Activated CD4-positive, alpha-beta memory T cell treated with anti-CD3 and anti-CD28 coated beads for 36 hours (primary cell): ENCODE data around the gene PRDX2. TPM values are rescaled to one million over a fixed set of nuclear protein-coding genes. Genes with fewer than 3 reads are reported as not detected.
A peak's percentile ranks its signal among the peaks of the same experiment; 100 is the strongest.

Source experiments
- CTCF ChIA-PET: fragments of 350-600 bp; sonication (Branson Sonifier 250); formaldehyde crosslinking; loops from one replicate; lab custom pipeline; 2021; ENCODE audit warnings: antibody characterized with exemption, inconsistent platforms; lab: Charles Lee
- POLR2A ChIA-PET: fragments of 350-600 bp; sonication (Branson Sonifier 250); formaldehyde crosslinking; loops from one replicate; lab custom pipeline; 2021; ENCODE audit warnings: antibody characterized with exemption; lab: Charles Lee
- DNase-seq: peaks from one replicate; pipeline ENCODE4 v3.0.0-alpha.2; 2020
- H3K27ac Mint-ChIP-seq: one replicate; pipeline ENCODE4 v1.8.0; 2021; ENCODE audit warnings: mixed read lengths
- H3K27me3 Mint-ChIP-seq: one replicate; pipeline ENCODE4 v1.8.0; 2021; ENCODE audit warnings: mixed read lengths
- H3K36me3 Mint-ChIP-seq: one replicate; pipeline ENCODE4 v1.8.0; 2021; ENCODE audit warnings: mixed read lengths
- H3K4me1 Mint-ChIP-seq: one replicate; pipeline ENCODE4 v1.8.0; 2021; ENCODE audit warnings: low read depth, mixed read lengths
- H3K4me3 Mint-ChIP-seq: one replicate; pipeline ENCODE4 v1.8.0; 2021; ENCODE audit warnings: mild to moderate bottlenecking, mixed read lengths
- H3K9me3 Mint-ChIP-seq: one replicate; pipeline ENCODE4 v1.8.0; 2021; ENCODE audit warnings: mixed read lengths
- intact Hi-C: fragments of 100-400 bp; cut with micrococcal nuclease; formaldehyde crosslinking; loops from one replicate; pipeline ENCODE4 v1.15.1; 2023
- total RNA-seq, 2 experiments: library from RNA; stranded (reverse); gene quantifications; one replicate each; pipeline ENCODE4 v1.2.3, GENCODE V29; 2021

The PRDX2 gene
- total RNA-seq, 2 experiments from 2014 or later: 253 to 258 TPM

DNA sequence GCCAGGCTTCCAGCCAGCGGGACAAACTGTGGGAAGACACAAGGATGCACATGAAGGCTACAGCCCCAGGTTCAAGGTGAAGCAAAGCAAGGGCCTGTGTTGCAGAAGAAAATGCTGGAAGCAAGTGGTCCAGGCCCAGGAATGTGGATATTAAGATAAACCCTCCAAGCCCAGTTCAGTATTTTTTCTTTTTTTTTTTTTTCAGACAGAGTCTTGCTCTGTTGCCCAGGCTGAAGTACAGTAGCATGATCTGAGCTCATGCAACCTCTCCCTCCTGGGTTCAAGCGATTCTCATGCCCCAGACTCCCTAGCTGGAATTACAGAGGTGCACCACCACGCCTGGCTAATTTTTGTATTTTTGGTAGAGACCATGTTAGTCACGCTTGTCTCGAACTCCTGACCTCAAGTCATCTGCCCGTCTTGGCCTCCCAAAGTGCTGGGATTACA lies 4.4 kb downstream of the PRDX2 start:
- intact Hi-C loops: no loop called here

DNA sequence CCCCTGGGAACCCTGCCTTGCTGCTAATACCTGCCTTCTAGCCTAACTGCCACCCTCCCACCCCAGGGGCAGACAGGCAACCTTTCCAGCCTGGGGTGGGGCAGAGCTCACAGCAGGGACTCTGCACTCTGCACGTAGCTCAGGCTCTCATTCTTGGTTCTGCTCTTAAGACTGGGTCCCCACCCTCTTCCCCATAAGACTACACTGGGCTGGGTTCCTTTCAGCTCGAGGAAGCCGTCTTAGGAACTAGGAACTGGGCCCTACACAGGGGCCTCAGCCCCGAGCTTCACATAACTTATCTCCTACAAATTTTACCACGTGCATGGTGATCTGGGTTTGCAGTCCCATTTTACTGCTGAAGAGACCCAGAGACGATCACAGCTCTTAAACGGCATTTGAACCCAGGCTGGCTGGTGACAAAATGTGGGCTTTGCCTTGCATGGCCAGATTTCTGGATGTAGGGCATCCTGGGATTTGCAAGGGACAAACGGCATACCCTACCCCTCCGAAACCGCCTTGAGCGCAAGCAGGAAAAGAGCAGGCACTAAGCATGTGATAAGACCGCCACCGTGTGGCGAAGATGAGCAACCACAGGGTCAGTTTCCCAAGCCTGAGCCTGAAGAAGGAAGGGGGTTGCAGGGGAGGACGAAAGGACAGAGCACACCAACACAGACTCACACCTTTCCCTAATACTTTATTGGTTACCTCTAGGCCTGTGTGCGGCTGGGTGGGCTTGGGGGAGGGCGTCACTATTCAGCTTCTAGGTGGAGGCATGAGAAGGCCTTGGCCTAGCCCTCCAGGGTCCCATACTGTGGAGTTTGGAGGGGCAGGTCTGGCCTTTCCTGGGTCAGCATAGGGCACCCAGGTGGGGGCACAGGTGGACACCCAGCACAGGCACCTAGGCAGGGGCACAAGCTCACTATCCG lies 5.2 kb downstream of the PRDX2 start:
- H3K27me3 Mint-ChIP-seq: no peaks in the 10 kb centered on the region
- H3K27ac Mint-ChIP-seq: peak overlapping the region; percentile 83
- H3K36me3 Mint-ChIP-seq: peaks cover 36% of the 10 kb centered on the region

More for the DNA sequence above, 4.4 kb downstream of the PRDX2 start:
- H3K27me3 Mint-ChIP-seq: no peaks in the 10 kb centered on the region
- H3K27ac Mint-ChIP-seq: peak overlapping the region; percentile 83
- H3K4me3 Mint-ChIP-seq: no peak overlapping the region
- peaks cover 36% of the 10 kb centered on the region for H3K4me1 Mint-ChIP-seq
- ChIA-PET POLR2A (interaction anchor here (1.1 kb wide), 1 partner anchor 9 kb away, joined by 3 read pairs; the partner anchor contains the start of gene RNASEH2A), CTCF (interaction anchor here (1.2 to 18.0 kb wide), 12 partner anchors 9 to 135 kb away, joined by 3 to 636 read pairs (median 8); partner anchors contain the start of genes GET3, HOOK2, RNASEH2A and RTBDN)
- no peaks in the 10 kb centered on the region for H3K9me3 Mint-ChIP-seq
- peaks cover 30% of the 10 kb centered on the region for H3K36me3 Mint-ChIP-seq
- no peak for DNase-seq

DNA sequence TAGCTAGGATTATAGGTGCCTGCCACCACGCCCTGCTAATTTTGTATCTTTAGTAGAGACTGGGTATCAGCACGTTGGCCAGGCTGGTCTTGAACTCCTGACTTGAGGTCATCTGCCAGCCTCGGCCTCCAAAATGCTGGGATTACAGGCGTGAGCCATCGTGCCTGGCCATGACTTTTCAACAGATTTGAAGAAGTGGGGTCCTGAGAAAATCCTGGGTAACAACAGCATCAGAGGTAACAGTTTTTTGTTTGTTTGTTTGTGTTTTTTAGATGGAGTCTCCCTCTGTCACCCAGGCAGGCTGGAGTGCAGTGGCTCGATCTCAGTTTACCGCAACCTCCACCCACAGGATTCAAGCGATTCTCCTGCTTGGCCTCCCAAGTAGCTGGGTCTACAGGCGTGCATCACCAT lies 6.6 kb downstream of the PRDX2 start:
- DNase-seq: no peak
- CTCF ChIA-PET: interaction anchor here (1.3 to 18.0 kb wide), 10 partner anchors 11 to 123 kb away, joined by 4 to 636 read pairs (median 10); partner anchors contain the start of genes DHPS, HOOK2, RNASEH2A and TRIR
- Mint-ChIP-seq H3K4me3 (peak overlapping the region; percentile 81), H3K27me3 (no peaks in the 10 kb centered on the region), H3K27ac (peak overlapping the region; percentile 92), H3K4me1 (peaks cover 24% of the 10 kb centered on the region), H3K9me3 (no peaks in the 10 kb centered on the region), H3K36me3 (peaks cover 36% of the 10 kb centered on the region)
- intact Hi-C loops: loop anchor here (5.0 kb wide), 5 partner anchors 73 to 1052 kb away; partner anchors contain the start of genes IER2, STX10, TNPO2 and ZNF490
- POLR2A ChIA-PET: interaction anchor here (0.7 to 5.5 kb wide), 4 partner anchors 12 to 130 kb away, joined by 3 to 89 read pairs (median 20); no protein-coding TSS in a partner anchor

More for the DNA sequence above, 5.2 kb downstream of the PRDX2 start:
- peak; percentile 84 for DNase-seq
- H3K4me3 Mint-ChIP-seq: peak overlapping the region; percentile 62
- ChIA-PET CTCF (interaction anchor here (0.6 to 18.0 kb wide), 31 partner anchors 9 to 464 kb away, joined by 3 to 636 read pairs (median 4); partner anchors contain the start of genes DHPS, GCDH, GET3 and HOOK2), POLR2A (interaction anchor here (0.8 to 2.9 kb wide), 9 partner anchors 10 to 39 kb away, joined by 3 to 19 read pairs (median 5); partner anchors contain the start of gene RNASEH2A)
- intact Hi-C loops: loop anchor here (1.0 kb wide), 3 partner anchors 19 to 36 kb away; no protein-coding TSS in a partner anchor
- H3K9me3 Mint-ChIP-seq: no peaks in the 10 kb centered on the region
- peaks cover 35% of the 10 kb centered on the region for H3K4me1 Mint-ChIP-seq

DNA sequence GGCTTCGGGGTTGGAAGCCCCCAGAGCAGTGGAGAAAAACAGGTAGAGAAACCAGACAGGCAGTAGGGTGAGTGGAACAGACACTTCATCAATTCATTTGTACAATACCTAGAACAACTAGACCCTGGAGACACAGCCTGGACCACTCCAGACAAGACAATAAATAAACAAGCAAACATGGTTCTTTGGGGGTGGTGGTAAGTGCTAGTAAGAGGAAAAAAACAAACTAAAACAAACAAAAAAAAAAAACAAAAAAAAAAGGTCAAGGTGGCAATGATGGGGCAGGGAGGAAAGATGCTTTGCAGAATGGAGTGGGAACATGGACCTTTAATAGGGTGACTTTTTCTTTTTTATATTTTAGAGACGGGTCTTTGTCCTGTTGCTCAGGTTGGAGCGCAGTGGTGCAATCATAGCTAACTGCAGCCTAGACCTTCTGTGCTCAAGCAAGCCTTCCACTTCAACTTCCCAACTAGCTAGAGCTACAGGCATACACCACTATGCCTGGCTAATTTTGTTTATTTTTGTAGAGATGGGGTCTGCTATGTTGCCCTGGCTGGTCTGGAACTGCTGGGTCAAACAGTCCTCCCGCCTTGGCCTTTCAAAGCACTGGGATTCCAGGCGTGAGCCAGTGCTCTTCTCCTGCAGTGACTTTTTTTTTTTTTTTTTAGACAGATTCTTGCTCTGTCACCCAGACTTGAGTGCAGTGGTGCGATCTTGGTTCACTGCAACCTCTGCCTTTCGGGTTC lies 7.2 kb downstream of the PRDX2 start:
- H3K4me3 Mint-ChIP-seq: peak overlapping the region; percentile 81
- intact Hi-C loops: loop anchor here (5.0 kb wide), 5 partner anchors 72 to 1053 kb away; partner anchors contain the start of genes IER2, STX10, TNPO2 and ZNF490
- H3K4me1 Mint-ChIP-seq: peaks cover 24% of the 10 kb centered on the region
- no peaks in the 10 kb centered on the region for H3K9me3 Mint-ChIP-seq
- H3K27ac Mint-ChIP-seq: peak overlapping the region; percentile 92
- CTCF ChIA-PET: interaction anchor here (0.9 to 18.0 kb wide), 6 partner anchors 12 to 55 kb away, joined by 3 to 636 read pairs (median 30); partner anchors contain the start of genes HOOK2 and RNASEH2A
- peaks cover 30% of the 10 kb centered on the region for H3K36me3 Mint-ChIP-seq
- POLR2A ChIA-PET: interaction anchor here (0.7 to 5.5 kb wide), 4 partner anchors 11 to 130 kb away, joined by 3 to 89 read pairs (median 20); no protein-coding TSS in a partner anchor
- no peaks in the 10 kb centered on the region for H3K27me3 Mint-ChIP-seq
- DNase-seq: peak; percentile 21

DNA sequence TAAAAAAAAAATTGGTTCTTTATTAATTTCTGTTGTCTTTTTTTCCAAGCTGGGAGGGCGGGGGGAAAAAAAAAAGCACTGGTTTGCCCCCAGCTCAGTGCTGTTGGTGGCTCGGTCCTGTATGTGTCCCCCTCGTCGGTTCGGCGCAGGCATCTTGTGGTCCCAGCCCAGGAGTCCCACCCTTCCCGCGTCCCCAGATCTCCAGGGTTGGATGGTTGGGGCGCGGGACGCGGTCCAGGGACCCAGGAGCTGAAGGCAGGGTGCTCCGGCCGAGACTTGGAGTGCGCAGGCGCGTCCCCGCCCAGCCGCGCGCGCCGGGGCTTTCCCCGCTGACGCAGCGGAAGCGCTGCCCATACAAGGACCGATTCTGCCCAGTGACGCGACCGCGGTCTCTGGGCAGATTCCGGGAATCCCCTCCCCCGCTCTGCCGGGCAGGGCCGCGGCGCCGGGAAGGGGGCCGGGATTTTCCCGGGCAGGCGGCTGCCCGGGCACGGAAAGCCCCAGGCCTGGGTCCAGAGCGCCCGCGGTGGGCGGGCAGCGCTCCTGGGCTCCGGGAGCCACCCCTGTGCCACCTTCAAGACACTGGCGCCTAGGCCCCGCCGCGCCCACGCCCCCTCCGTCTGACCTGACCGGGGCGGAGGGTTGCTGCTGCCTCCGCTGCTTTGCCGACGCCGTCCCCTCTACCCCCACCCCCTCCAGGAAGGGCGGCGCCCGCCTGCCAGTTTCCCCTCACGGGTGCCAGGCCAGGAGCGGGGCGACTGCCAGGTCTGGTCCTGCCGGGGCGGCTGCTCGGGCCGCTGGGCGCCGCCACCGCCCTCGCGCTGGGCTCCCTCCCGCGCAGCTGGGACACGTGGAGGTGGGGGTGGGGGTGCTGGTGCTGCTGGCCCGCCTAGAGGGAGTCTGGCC lies 8.1 kb downstream of the PRDX2 start:
- Mint-ChIP-seq H3K9me3 (no peaks in the 10 kb centered on the region), H3K27ac (peak overlapping the region; percentile 99), H3K27me3 (no peaks in the 10 kb centered on the region), H3K36me3 (peaks cover 32% of the 10 kb centered on the region), H3K4me1 (peaks cover 24% of the 10 kb centered on the region), H3K4me3 (peak overlapping the region; percentile 94)
- intact Hi-C loops: loop anchor here (5.0 kb wide), 5 partner anchors 71 to 1054 kb away; partner anchors contain the start of genes IER2, STX10, TNPO2 and ZNF490
- CTCF ChIA-PET: interaction anchor here (0.6 to 18.0 kb wide), 6 partner anchors 11 to 60 kb away, joined by 3 to 636 read pairs (median 4); partner anchors contain the start of genes GET3, HOOK2 and TRIR
- POLR2A ChIA-PET: interaction anchor here (0.7 to 5.5 kb wide), 11 partner anchors 8 to 361 kb away, joined by 3 to 89 read pairs (median 17); partner anchors contain the start of genes PRDX2, RNASEH2A, THSD8 and TNPO2
- DNase-seq: peak; percentile 95

DNA sequence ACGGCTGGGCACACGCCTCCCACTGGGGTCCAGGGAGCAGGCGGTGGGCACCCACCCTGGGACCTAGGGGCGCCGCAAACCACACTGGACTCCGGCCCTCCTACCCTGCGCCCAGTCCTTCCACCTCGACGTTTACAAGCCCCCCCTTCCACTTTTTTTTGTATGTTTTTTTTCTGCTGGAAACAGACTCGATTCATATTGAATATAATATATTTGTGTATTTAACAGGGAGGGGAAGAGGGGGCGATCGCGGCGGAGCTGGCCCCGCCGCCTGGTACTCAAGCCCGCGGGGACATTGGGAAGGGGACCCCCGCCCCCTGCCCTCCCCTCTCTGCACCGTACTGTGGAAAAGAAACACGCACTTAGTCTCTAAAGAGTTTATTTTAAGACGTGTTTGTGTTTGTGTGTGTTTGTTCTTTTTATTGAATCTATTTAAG lies 8.7 kb downstream of the PRDX2 start:
- Mint-ChIP-seq H3K27ac (peak overlapping the region; percentile 99), H3K9me3 (no peaks in the 10 kb centered on the region), H3K27me3 (no peaks in the 10 kb centered on the region), H3K36me3 (peaks cover 32% of the 10 kb centered on the region), H3K4me1 (peaks cover 30% of the 10 kb centered on the region), H3K4me3 (peak overlapping the region; percentile 94)
- POLR2A ChIA-PET: interaction anchor here (0.7 to 5.5 kb wide), 11 partner anchors 9 to 362 kb away, joined by 3 to 89 read pairs (median 10); partner anchors contain the start of genes PRDX2, RNASEH2A, THSD8 and TNPO2
- CTCF ChIA-PET: interaction anchor here (1.0 to 18.0 kb wide), 6 partner anchors 8 to 59 kb away, joined by 3 to 636 read pairs (median 6); partner anchors contain the start of genes GET3 and HOOK2
- intact Hi-C loops: loop anchor here (5.0 kb wide), 5 partner anchors 71 to 1054 kb away; partner anchors contain the start of genes IER2, STX10, TNPO2 and ZNF490
- DNase-seq: no peak

DNA sequence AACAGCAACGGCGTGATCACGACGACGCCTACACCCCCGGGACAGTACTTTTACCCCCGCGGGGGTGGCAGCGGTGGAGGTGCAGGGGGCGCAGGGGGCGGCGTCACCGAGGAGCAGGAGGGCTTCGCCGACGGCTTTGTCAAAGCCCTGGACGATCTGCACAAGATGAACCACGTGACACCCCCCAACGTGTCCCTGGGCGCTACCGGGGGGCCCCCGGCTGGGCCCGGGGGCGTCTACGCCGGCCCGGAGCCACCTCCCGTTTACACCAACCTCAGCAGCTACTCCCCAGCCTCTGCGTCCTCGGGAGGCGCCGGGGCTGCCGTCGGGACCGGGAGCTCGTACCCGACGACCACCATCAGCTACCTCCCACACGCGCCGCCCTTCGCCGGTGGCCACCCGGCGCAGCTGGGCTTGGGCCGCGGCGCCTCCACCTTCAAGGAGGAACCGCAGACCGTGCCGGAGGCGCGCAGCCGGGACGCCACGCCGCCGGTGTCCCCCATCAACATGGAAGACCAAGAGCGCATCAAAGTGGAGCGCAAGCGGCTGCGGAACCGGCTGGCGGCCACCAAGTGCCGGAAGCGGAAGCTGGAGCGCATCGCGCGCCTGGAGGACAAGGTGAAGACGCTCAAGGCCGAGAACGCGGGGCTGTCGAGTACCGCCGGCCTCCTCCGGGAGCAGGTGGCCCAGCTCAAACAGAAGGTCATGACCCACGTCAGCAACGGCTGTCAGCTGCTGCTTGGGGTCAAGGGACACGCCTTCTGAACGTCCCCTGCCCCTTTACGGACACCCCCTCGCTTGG lies 9.3 kb downstream of the PRDX2 start:
- H3K4me3 Mint-ChIP-seq: peak overlapping the region; percentile 94
- H3K9me3 Mint-ChIP-seq: no peaks in the 10 kb centered on the region
- CTCF ChIA-PET: interaction anchor here (0.7 to 18.0 kb wide), 9 partner anchors 9 to 173 kb away, joined by 3 to 636 read pairs (median 6); partner anchors contain the start of genes GET3, HOOK2 and TNPO2
- H3K4me1 Mint-ChIP-seq: peaks cover 30% of the 10 kb centered on the region
- peaks cover 32% of the 10 kb centered on the region for H3K36me3 Mint-ChIP-seq
- intact Hi-C loops: loop anchor here (5.0 kb wide), 5 partner anchors 70 to 1055 kb away; partner anchors contain the start of genes IER2, STX10, TNPO2 and ZNF490
- DNase-seq: peak; percentile 85
- POLR2A ChIA-PET: interaction anchor here (0.6 to 5.5 kb wide), 19 partner anchors 9 to 1292 kb away, joined by 3 to 89 read pairs (median 5); partner anchors contain the start of genes RAD23A, RNASEH2A, THSD8 and TNPO2
- peak overlapping the region; percentile 99 for H3K27ac Mint-ChIP-seq
- no peaks in the 10 kb centered on the region for H3K27me3 Mint-ChIP-seq

DNA sequence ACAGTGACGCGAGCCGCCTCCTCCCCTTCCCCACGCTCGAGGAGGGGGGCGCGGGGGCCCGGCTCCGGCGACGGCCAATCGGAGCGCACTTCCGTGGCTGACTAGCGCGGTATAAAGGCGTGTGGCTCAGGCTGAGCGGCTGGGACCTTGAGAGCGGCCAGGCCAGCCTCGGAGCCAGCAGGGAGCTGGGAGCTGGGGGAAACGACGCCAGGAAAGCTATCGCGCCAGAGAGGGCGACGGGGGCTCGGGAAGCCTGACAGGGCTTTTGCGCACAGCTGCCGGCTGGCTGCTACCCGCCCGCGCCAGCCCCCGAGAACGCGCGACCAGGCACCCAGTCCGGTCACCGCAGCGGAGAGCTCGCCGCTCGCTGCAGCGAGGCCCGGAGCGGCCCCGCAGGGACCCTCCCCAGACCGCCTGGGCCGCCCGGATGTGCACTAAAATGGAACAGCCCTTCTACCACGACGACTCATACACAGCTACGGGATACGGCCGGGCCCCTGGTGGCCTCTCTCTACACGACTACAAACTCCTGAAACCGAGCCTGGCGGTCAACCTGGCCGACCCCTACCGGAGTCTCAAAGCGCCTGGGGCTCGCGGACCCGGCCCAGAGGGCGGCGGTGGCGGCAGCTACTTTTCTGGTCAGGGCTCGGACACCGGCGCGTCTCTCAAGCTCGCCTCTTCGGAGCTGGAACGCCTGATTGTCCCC lies 10.1 kb downstream of the PRDX2 start, which contains the start of gene JUNB:
Gene JUNB, plus strand, starts transcription at position 142 of the 706 bp plus-strand sequence. Its CDS starts 286 bp downstream, at position 428.
- peaks cover 30% of the 10 kb centered on the region for H3K36me3 Mint-ChIP-seq
- no peaks in the 10 kb centered on the region for H3K9me3 Mint-ChIP-seq
- peak within 1 kb of the TSS; percentile 94 for H3K4me3 Mint-ChIP-seq
- intact Hi-C loops: loop anchor here (1.0 to 5.0 kb wide), 9 partner anchors 9 to 1056 kb away; partner anchors contain the start of genes CALR, GET3, IER2 and STX10
- peaks cover 32% of the 10 kb centered on the region for H3K4me1 Mint-ChIP-seq
- no peaks in the 10 kb centered on the region for H3K27me3 Mint-ChIP-seq
- DNase-seq: peak; percentile 98
- peak within 1 kb of the TSS; percentile 99 for H3K27ac Mint-ChIP-seq
- POLR2A ChIA-PET: interaction anchor here (0.9 to 5.5 kb wide), 17 partner anchors 9 to 1055 kb away, joined by 3 to 89 read pairs (median 5); partner anchors contain the start of genes HOOK2, RAD23A, THSD8 and TNPO2
- CTCF ChIA-PET: interaction anchor here (0.7 to 18.0 kb wide), 8 partner anchors 9 to 174 kb away, joined by 3 to 636 read pairs (median 6); partner anchors contain the start of genes HOOK2 and TNPO2
